Pancreas (tissue), 10 donors: Measurements from ENCODE around the gene AQP12B. TPM values are rescaled to one million over a fixed set of nuclear protein-coding genes. Genes with fewer than 3 reads are reported as not detected.
"Not testable (repeated sequence)": the region's sequence is repeated elsewhere in the genome, so short reads cannot be mapped to it uniquely, and the experiment has no call there.

Experiments used
- ATAC-seq, 4 donors: fragments of 200-7000 bp; cut with Tn5 transposase; one replicate each; pipeline versions ENCODE4 v1.8.0 to v1.9.1; 2020; ENCODE audit warnings: mild to moderate bottlenecking in 4 of 4, moderate library complexity in 4 of 4
- DNase-seq, 6 donors: peaks; one replicate each; pipeline ENCODE4 v3.0.0-alpha.2; 2020
- FAIRE-seq: peaks from 2 replicates; lab custom pipeline; 2012; peaks lifted over from hg19 to GRCh38; lab: Jason Lieb, UNC
- H3K27ac ChIP-seq, 4 donors: fragments of 200-600 bp; sonication (generic); 1 replicate in 3 of 4; 2 replicates in 1 of 4; pipeline versions ENCODE4 v1.5.0 to v1.8.0; 2020
- H3K27me3 ChIP-seq, 4 donors: fragments of 200-600 bp; one replicate each; pipeline ENCODE4 v1.8.0; 2021
- H3K36me3 ChIP-seq, 3 donors: fragments of 200-600 bp; sonication (generic) in 1 of 3; one replicate each; pipeline versions ENCODE4 v1.5.0 to v1.8.0; 2020 to 2021
- H3K4me1 ChIP-seq, 3 donors: fragments of 200-600 bp; one replicate each; pipeline ENCODE4 v1.8.0; 2021
- H3K4me3 ChIP-seq, 4 donors: fragments of 200-600 bp; sonication (generic) in 2 of 4; one replicate each; pipeline versions ENCODE4 v1.5.0 to v1.8.0; 2020 to 2021
- H3K9me3 ChIP-seq, 4 donors: fragments of 200-600 bp; one replicate each; pipeline ENCODE4 v1.8.0; 2021
- CTCF ChIP-seq, 4 donors: fragments of 200-600 bp; sonication (generic) in 3 of 4; IDR thresholded peaks; one replicate each; pipeline versions ENCODE4 v1.5.0 to v1.8.0; 2021; ENCODE audit warnings: antibody characterized with exemption in 4 of 4
- WGBS, 2 donors: extraction: QIAGEN DNeasy Blood & Tissue Kit; methylation state at CpG; one replicate each; pipeline ENCODE4 v1.1.7; 2013; 5-methylcytosine and 5-hydroxymethylcytosine counted together
- intact Hi-C, 3 donors: fragments of 100-400 bp; cut with DNase I; formaldehyde crosslinking; loops; one replicate each; pipeline versions ENCODE4 v1.11.1 to v1.14.2; 2022
- polyA plus RNA-seq, 2 donors: library from polyadenylated mRNA; stranded (reverse); fragments of 200-250 nt; gene quantifications; one replicate each; pipeline ENCODE4 v1.2.3, GENCODE V29; 2013
- total RNA-seq, 6 donors: library from RNA; stranded (reverse); fragmentation: NEBNext Ultra II Directional in 4 of 6; extraction: Animal tissue kit (Norgen Biotek cat#: 25700) in 4 of 6; gene quantifications; one replicate each; pipeline versions ENCODE4 v1.2.1 to v1.2.4, GENCODE V29; 2021 to 2023
- donor health status: healthy with polysubstance abuse.
- donor health status: DM: no; HTN: no; CAD: no; lungs with moderate emphysema.
- donor health status: DM: no; HTN: no; CAD: no.
- donor health status: control.
- donor health status: control.
- donor health status: Bipolar disorder and iron deficiency.
- donor health status: DM: yes; HTN: yes; CAD: no.
- donor health status: DM: no; HTN: no; CAD: no.
- donor health status: DM: no; HTN: no; CAD: no.
- donor health status: DM: yes; HTN: yes; CAD: no.

The AQP12B gene
- total and polyA plus RNA-seq, 8 donors = 54.2 to 240 (median 154) TPM

- 80 to 86% methylated on average over 29 to 30 of the region's 30 CpGs for WGBS, 2 donors
- H3K4me1 ChIP-seq = no peaks in the 10 kb centered on the region
- no peaks in the 10 kb centered on the region for H3K27me3 ChIP-seq
- peak in 3 of 6 donors; percentile 23 to 54 (median 49) for DNase-seq
- no peak for TF ChIP-seq CTCF (IDR thresholded peaks at IDR 0.05)
- H3K4me3 ChIP-seq = no peak overlapping the region
- FAIRE-seq = no peak
- no peaks in the 10 kb centered on the region for H3K9me3 ChIP-seq
- intact Hi-C loops = loop anchor here in 1 of 3 donors (10.0 kb wide), 1 partner anchor 57 kb away; no protein-coding TSS in a partner anchor
- H3K36me3 ChIP-seq = no peaks in the 10 kb centered on the region
- no peak overlapping the region for H3K27ac ChIP-seq
- ATAC-seq = no peak
Observed at GRCh38 chr2:240701736-240702639, 19.3 kb upstream of the AQP12B start.

DNA sequence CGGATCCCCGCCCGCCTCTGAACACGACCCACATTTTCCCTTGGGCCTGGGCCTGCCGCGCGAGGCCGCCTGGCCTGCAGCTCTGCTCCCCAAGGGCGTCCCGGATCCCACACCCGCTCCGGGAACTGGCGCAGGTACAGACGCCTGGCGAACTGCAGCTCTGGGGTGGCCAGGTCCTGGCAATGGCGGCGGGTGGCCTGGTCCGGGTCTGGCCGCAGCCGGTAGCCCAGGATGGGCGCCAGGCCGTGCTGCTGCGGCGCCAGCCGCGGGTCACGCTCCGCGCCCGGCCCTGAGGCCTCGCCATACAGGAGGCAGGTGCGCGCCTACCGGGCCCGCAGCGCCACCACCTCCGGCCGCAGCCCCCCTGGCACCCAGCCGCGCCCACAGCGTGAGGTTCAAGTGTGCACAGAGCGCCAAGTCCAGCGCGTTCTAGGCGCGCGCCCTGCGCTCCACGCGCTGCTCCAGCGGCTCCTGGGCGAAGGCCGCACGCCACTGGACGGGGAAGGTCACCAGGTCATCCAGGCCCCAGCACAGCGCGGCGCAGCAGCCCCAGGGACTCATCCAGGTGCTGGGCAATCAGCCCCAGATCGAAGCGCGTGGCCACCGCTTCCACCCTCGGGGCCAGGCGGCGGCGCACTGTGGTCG lies 18.5 kb upstream of the AQP12B start:
- Histone ChIP-seq H3K36me3 (no peaks in the 10 kb centered on the region), H3K27ac (no peak overlapping the region), H3K4me1 (no peaks in the 10 kb centered on the region), H3K9me3 (no peaks in the 10 kb centered on the region), H3K4me3 (no peak overlapping the region), H3K27me3 (no peaks in the 10 kb centered on the region)
- FAIRE-seq (no peak), DNase-seq (peak in 3 of 6 donors; percentile 36 to 78 (median 56)), ATAC-seq (no peak)
- WGBS, 2 donors = 65 to 66% methylated on average over 65 to 67 of the region's 67 CpGs
- TF ChIP-seq CTCF (IDR thresholded peaks at IDR 0.05) = no peak
- intact Hi-C loops = loop anchor here in 1 of 3 donors (10.0 kb wide), 1 partner anchor 56 kb away; no protein-coding TSS in a partner anchor

- not testable (repeated sequence) for DNase-seq, H3K27me3 ChIP-seq, H3K9me3 ChIP-seq, H3K4me1 ChIP-seq, FAIRE-seq, H3K4me3 ChIP-seq, ATAC-seq, H3K27ac ChIP-seq, H3K36me3 ChIP-seq
- intact Hi-C loops = loop anchor here in 1 of 3 donors (10.0 kb wide), 1 partner anchor 56 kb away; no protein-coding TSS in a partner anchor
- 53 to 63% methylated on average over 17 to 18 of the region's 21 CpGs for WGBS, 2 donors
Observed at GRCh38 chr2:240700616-240701015, 17.9 kb upstream of the AQP12B start.

DNA sequence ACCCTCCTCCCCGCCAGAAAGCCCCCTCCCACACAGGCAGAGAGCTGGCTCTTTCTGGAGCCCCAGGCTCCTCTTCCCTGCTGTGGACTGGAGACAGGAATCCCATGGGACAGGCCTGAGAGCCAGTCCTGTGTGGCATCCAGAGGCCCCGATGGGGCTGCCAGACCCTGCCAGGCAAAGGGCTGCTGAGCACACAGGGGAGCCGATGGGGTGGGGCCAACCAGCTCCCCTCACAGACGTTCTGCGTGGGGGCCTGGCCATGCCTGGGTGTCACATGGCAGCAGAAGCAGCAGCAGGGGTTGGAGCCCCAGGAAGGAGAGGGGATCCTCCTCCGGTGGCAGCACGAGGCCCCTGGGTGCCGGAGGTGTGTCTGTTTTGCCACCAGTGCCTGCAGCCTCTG lies 17.1 kb upstream of the AQP12B start:
- H3K27ac ChIP-seq, H3K9me3 ChIP-seq, H3K4me1 ChIP-seq, H3K36me3 ChIP-seq, H3K4me3 ChIP-seq, FAIRE-seq, H3K27me3 ChIP-seq: not testable (repeated sequence)
- peak in 4 of 6 donors; percentile 16 to 54 (median 34) for DNase-seq
- WGBS, 2 donors = 19 to 20% methylated on average over 8 of the region's 8 CpGs
- intact Hi-C loops = loop anchor here in 1 of 3 donors (10.0 kb wide), 1 partner anchor 55 kb away; no protein-coding TSS in a partner anchor
- peak in 1 of 4 donors; percentile 7 for ATAC-seq

GRCh38 chr2:240698852-240699561 lies 16.3 kb upstream of the AQP12B start:
- intact Hi-C loops, H3K9me3 ChIP-seq, H3K27ac ChIP-seq, H3K27me3 ChIP-seq, FAIRE-seq, H3K4me3 ChIP-seq, H3K36me3 ChIP-seq, H3K4me1 ChIP-seq: not testable (repeated sequence)
- ATAC-seq (peak; percentile 80 to 91 (median 84)), DNase-seq (peak in 5 of 6 donors; percentile 21 to 82 (median 43))
- 51 to 56% methylated on average over 5 to 6 of the region's 33 CpGs for WGBS, 2 donors

DNA sequence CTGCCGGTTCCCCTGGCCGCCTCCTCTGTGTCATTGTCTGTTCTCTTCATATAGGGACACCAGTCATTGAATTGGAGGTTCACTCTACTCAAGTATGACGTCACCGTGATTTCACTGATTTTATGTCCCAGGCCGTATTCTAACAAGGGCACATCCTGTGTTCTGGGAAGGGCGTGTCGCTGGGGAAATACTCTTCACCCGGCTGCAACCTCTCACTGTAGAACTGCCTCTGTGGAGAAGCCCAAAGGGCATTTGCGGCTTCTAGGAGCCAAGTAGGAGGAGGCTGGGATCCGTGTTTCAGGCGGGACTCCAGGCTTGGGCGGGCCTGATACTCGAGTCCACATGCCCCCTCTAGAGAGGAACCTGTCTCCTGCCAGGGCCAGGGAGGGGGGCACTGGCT lies 13.8 kb upstream of the AQP12B start:
- DNase-seq, H3K4me3 ChIP-seq, intact Hi-C loops, H3K27me3 ChIP-seq, H3K9me3 ChIP-seq, H3K27ac ChIP-seq, FAIRE-seq, H3K4me1 ChIP-seq, ATAC-seq, H3K36me3 ChIP-seq: not testable (repeated sequence)
- 44 to 80% methylated on average over 3 to 5 of the region's 13 CpGs for WGBS, 2 donors

- H3K9me3 ChIP-seq, FAIRE-seq, intact Hi-C loops, H3K4me3 ChIP-seq, H3K36me3 ChIP-seq, DNase-seq, H3K27me3 ChIP-seq, H3K4me1 ChIP-seq, H3K27ac ChIP-seq, ATAC-seq: not testable (repeated sequence)
- WGBS, 2 donors = no CpG with 5 or more reads among the region's 19 CpGs
Observed at GRCh38 chr2:240695593-240695992, 12.9 kb upstream of the AQP12B start.

GRCh38 chr2:240694304-240694703 lies 11.6 kb upstream of the AQP12B start:
- H3K36me3 ChIP-seq, FAIRE-seq, intact Hi-C loops, H3K4me3 ChIP-seq, H3K9me3 ChIP-seq, H3K27me3 ChIP-seq, DNase-seq, H3K4me1 ChIP-seq, H3K27ac ChIP-seq: not testable (repeated sequence)
- peak in 1 of 4 donors; percentile 19 for ATAC-seq
- 87% methylated on average over 2 of the region's 12 CpGs; no CpG with 5 or more reads in 1 of the 2 donors for WGBS, 2 donors
